HepG2 (cell line): ENCODE measurements around the gene SIK2. TPM values are rescaled to one million over a fixed set of nuclear protein-coding genes. Genes with fewer than 3 reads are reported as not detected.

Source experiments
- CHD4 ChIP-seq: fragments of 200-600 bp; sonication (generic); IDR thresholded peaks from 2 replicates; pipeline ENCODE4 v1.7.0; 2017; ENCODE audit warnings: mild to moderate bottlenecking, low read length, borderline replicate concordance
- ELF4 ChIP-seq: sonication (generic); formaldehyde crosslinking; IDR thresholded peaks from 2 replicates; pipeline ENCODE4 v1.5.0; 2020; ENCODE audit warnings: missing genetic modification reagents, mild to moderate bottlenecking, moderate library complexity, borderline replicate concordance
- ETS1 ChIP-seq: sonication (generic); formaldehyde crosslinking; IDR thresholded peaks from 2 replicates; pipeline ENCODE4 v1.4.0; 2020; ENCODE audit warnings: missing genetic modification reagents
- GABPB1 ChIP-seq: IDR thresholded peaks from 2 replicates; pipeline ENCODE4 v1.6.1; 2016; ENCODE audit warnings: mild to moderate bottlenecking, missing genetic modification reagents, moderate library complexity, missing compliant biosample characterization
- KDM4B ChIP-seq: sonication (generic); formaldehyde crosslinking; IDR thresholded peaks from 2 replicates; pipeline ENCODE4 v1.4.0; 2020; ENCODE audit warnings: missing genetic modification reagents
- KMT2A ChIP-seq: sonication (generic); formaldehyde crosslinking; IDR thresholded peaks from 2 replicates; pipeline ENCODE4 v1.4.0; 2020; ENCODE audit warnings: missing genetic modification reagents
- TFAP4 ChIP-seq: sonication (generic); IDR thresholded peaks from 2 replicates; pipeline ENCODE4 v1.6.1; 2016; ENCODE audit warnings: low read depth, borderline replicate concordance
- ZNF33B ChIP-seq: sonication (generic); formaldehyde crosslinking; IDR thresholded peaks from 2 replicates; pipeline ENCODE4 v1.5.1; 2020; ENCODE audit warnings: mild to moderate bottlenecking, missing genetic modification reagents
- ZNF460 ChIP-seq: sonication (generic); formaldehyde crosslinking; IDR thresholded peaks from 2 replicates; pipeline ENCODE4 v1.5.1; 2020; ENCODE audit warnings: missing genetic modification reagents, mild to moderate bottlenecking, borderline replicate concordance
- ZNF468 ChIP-seq: sonication (generic); formaldehyde crosslinking; IDR thresholded peaks from 2 replicates; pipeline ENCODE4 v1.8.0; 2022; ENCODE audit warnings: mild to moderate bottlenecking, moderate library complexity, missing genetic modification reagents
- ZNF746 ChIP-seq: sonication (generic); formaldehyde crosslinking; IDR thresholded peaks from 2 replicates; pipeline ENCODE4 v1.8.0; 2022; ENCODE audit warnings: mild to moderate bottlenecking, missing genetic modification reagents
- polyA plus RNA-seq, 8 experiments: library from polyadenylated mRNA; depleted of rRNA in 3 of 8; stranded (reverse) in 7 of 8; unstranded in 1 of 8; fragments of >200 nt; fragmentation: Illumina TruSeq in 4 of 8; extraction: Trizol in 4 of 8; gene quantifications; 2 replicates each; pipeline versions ENCODE4 v1.2.1 to v1.2.3, GENCODE V29; 2011 to 2016; ENCODE audit warnings: low read depth in 4 of 8, missing spikeins in 1 of 8, mixed read lengths in 1 of 8; ENCODE audit not compliant: insufficient read depth in 1 of 8
- total RNA-seq, 5 experiments: library from RNA; depleted of rRNA; stranded (reverse); fragments of >200 nt; fragmentation: Illumina TruSeq; extraction: Trizol; gene quantifications; 2 replicates each; pipeline ENCODE4 v1.2.3, GENCODE V29; 2016; ENCODE audit warnings: low read depth in 1 of 5
- TF ChIP-seq, protein P1 (sequence below): sonication (generic); formaldehyde crosslinking; IDR thresholded peaks from 2 replicates; pipeline ENCODE4 v1.5.0; 2020; ENCODE audit warnings: mild to moderate bottlenecking, missing genetic modification reagents, borderline replicate concordance
- TF ChIP-seq, protein P2 (sequence below): sonication (generic); formaldehyde crosslinking; IDR thresholded peaks from 2 replicates; pipeline ENCODE4 v1.4.0; 2020; ENCODE audit warnings: missing genetic modification reagents, borderline replicate concordance

SIK2 gene
- total and polyA plus RNA-seq, 2 of the 13 experiments (the other 11 are each of a cell fraction or from before 2014, with no cell fraction given): 8.1 to 15.4 TPM

- TF ChIP-seq, protein P1, sequence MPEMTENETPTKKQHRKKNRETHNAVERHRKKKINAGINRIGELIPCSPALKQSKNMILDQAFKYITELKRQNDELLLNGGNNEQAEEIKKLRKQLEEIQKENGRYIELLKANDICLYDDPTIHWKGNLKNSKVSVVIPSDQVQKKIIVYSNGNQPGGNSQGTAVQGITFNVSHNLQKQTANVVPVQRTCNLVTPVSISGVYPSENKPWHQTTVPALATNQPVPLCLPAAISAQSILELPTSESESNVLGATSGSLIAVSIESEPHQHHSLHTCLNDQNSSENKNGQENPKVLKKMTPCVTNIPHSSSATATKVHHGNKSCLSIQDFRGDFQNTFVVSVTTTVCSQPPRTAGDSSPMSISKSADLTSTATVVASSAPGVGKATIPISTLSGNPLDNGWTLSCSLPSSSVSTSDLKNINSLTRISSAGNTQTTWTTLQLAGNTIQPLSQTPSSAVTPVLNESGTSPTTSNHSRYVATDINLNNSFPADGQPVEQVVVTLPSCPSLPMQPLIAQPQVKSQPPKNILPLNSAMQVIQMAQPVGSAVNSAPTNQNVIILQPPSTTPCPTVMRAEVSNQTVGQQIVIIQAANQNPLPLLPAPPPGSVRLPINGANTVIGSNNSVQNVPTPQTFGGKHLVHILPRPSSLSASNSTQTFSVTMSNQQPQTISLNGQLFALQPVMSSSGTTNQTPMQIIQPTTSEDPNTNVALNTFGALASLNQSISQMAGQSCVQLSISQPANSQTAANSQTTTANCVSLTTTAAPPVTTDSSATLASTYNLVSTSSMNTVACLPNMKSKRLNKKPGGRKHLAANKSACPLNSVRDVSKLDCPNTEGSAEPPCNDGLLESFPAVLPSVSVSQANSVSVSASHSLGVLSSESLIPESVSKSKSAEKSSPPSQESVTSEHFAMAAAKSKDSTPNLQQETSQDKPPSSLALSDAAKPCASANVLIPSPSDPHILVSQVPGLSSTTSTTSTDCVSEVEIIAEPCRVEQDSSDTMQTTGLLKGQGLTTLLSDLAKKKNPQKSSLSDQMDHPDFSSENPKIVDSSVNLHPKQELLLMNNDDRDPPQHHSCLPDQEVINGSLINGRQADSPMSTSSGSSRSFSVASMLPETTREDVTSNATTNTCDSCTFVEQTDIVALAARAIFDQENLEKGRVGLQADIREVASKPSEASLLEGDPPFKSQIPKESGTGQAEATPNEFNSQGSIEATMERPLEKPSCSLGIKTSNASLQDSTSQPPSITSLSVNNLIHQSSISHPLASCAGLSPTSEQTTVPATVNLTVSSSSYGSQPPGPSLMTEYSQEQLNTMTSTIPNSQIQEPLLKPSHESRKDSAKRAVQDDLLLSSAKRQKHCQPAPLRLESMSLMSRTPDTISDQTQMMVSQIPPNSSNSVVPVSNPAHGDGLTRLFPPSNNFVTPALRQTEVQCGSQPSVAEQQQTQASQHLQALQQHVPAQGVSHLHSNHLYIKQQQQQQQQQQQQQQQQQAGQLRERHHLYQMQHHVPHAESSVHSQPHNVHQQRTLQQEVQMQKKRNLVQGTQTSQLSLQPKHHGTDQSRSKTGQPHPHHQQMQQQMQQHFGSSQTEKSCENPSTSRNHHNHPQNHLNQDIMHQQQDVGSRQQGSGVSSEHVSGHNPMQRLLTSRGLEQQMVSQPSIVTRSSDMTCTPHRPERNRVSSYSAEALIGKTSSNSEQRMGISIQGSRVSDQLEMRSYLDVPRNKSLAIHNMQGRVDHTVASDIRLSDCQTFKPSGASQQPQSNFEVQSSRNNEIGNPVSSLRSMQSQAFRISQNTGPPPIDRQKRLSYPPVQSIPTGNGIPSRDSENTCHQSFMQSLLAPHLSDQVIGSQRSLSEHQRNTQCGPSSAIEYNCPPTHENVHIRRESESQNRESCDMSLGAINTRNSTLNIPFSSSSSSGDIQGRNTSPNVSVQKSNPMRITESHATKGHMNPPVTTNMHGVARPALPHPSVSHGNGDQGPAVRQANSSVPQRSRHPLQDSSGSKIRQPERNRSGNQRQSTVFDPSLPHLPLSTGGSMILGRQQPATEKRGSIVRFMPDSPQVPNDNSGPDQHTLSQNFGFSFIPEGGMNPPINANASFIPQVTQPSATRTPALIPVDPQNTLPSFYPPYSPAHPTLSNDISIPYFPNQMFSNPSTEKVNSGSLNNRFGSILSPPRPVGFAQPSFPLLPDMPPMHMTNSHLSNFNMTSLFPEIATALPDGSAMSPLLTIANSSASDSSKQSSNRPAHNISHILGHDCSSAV: no peak
- TF ChIP-seq ELF4: no peak
- TF ChIP-seq ZNF33B (CRISPR knock-in tag): no peak
- peak; percentile 62; the same call in 1 of the 2 replicates for TF ChIP-seq KMT2A (CRISPR knock-in tag)
- peak; percentile 89 for TF ChIP-seq GABPB1 (CRISPR knock-in tag)
- TF ChIP-seq CHD4: no peak
- TF ChIP-seq, protein P2, sequence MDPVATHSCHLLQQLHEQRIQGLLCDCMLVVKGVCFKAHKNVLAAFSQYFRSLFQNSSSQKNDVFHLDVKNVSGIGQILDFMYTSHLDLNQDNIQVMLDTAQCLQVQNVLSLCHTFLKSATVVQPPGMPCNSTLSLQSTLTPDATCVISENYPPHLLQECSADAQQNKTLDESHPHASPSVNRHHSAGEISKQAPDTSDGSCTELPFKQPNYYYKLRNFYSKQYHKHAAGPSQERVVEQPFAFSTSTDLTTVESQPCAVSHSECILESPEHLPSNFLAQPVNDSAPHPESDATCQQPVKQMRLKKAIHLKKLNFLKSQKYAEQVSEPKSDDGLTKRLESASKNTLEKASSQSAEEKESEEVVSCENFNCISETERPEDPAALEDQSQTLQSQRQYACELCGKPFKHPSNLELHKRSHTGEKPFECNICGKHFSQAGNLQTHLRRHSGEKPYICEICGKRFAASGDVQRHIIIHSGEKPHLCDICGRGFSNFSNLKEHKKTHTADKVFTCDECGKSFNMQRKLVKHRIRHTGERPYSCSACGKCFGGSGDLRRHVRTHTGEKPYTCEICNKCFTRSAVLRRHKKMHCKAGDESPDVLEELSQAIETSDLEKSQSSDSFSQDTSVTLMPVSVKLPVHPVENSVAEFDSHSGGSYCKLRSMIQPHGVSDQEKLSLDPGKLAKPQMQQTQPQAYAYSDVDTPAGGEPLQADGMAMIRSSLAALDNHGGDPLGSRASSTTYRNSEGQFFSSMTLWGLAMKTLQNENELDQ (CRISPR knock-in tag): no peak
- no peak for TF ChIP-seq ETS1 (CRISPR knock-in tag)
- TF ChIP-seq ZNF460 (CRISPR knock-in tag): no peak
- TF ChIP-seq ZNF468 (CRISPR knock-in tag): no peak
- peak; percentile 85 for TF ChIP-seq KDM4B (CRISPR knock-in tag)
- peak; percentile 18; the same call in 1 of the 2 replicates for TF ChIP-seq TFAP4
- peak; percentile 96 for TF ChIP-seq ZNF746 (CRISPR knock-in tag)
Observed at GRCh38 chr11:111601979-111602864, at the start of gene SIK2 (continued).
